Sigmoid colon (tissue), 4 donors: Measurements from ENCODE around the gene OR3A3.
"Not testable (repeated sequence)": the region's sequence is repeated elsewhere in the genome, so short reads cannot be mapped to it uniquely, and the experiment has no call there.

Source experiments
- CTCF ChIP-seq, 4 experiments: fragments of 450-650 bp in 3 of 4; fragments of 200-600 bp in 1 of 4; IDR thresholded peaks; one replicate each; pipeline ENCODE4 v1.5.1; 2016 to 2019; ENCODE audit warnings: antibody characterized with exemption in 4 of 4, mild to moderate bottlenecking in 3 of 4, moderate library complexity in 2 of 4
- EP300 ChIP-seq, 4 donors: sonication (generic); formaldehyde crosslinking; IDR thresholded peaks; one replicate each; pipeline ENCODE4 v1.6.1; 2017; ENCODE audit warnings: antibody characterized with exemption in 4 of 4
- POLR2A ChIP-seq, 2 donors: fragments of 450-650 bp; IDR thresholded peaks; one replicate each; pipeline ENCODE4 v1.6.1; 2016; ENCODE audit warnings: antibody characterized with exemption in 2 of 2, mild to moderate bottlenecking in 2 of 2, moderate library complexity in 2 of 2
- POLR2AphosphoS5 ChIP-seq, 4 donors: sonication (generic); formaldehyde crosslinking; IDR thresholded peaks; one replicate each; pipeline ENCODE4 v1.6.1; 2017; ENCODE audit warnings: antibody characterized with exemption in 4 of 4

GRCh38 chr17:3371167-3371566 lies 40.0 kb upstream of the OR3A3 start:
- not testable (repeated sequence) for TF ChIP-seq POLR2AphosphoS5, CTCF, EP300, POLR2A (IDR thresholded peaks at IDR 0.05)
